ENCODE data around the gene HACE1.
"Not testable (repeated sequence)": the region's sequence is repeated elsewhere in the genome, so short reads cannot be mapped to it uniquely, and the experiment has no call there.

HACE1 gene

GRCh38 chr6:104739124-104739523, 120.6 kb downstream of the HACE1 start:
- CTCF ChIA-PET; H3K4me1 ChIP-seq (ENCODE audit: control insufficient read depth, insufficient read depth, low read length); H3K27ac ChIP-seq (ENCODE audit: extremely low read depth, low read depth, low read length); POLR2A ChIA-PET; H3K4me3 ChIP-seq (ENCODE audit: low read depth, low read length); H3K9me3 ChIP-seq (ENCODE audit: control insufficient read depth, insufficient read depth, low read depth, low read length); H3K36me3 ChIP-seq (ENCODE audit: control insufficient read depth in 2 of 2, insufficient read depth in 1 of 2, low read length in 2 of 2): not testable (repeated sequence)

- H3K36me3 ChIP-seq (ENCODE audit: control insufficient read depth in 2 of 2, insufficient read depth in 1 of 2, low read length in 2 of 2); CTCF ChIA-PET; H3K4me3 ChIP-seq (ENCODE audit: low read depth, low read length); H3K4me1 ChIP-seq (ENCODE audit: control insufficient read depth, insufficient read depth, low read length); H3K27ac ChIP-seq (ENCODE audit: extremely low read depth, low read depth, low read length); POLR2A ChIA-PET; H3K9me3 ChIP-seq (ENCODE audit: control insufficient read depth, insufficient read depth, low read depth, low read length): not testable (repeated sequence)
These were observed 122.2 kb downstream of the HACE1 start for GRCh38 chr6:104737567-104737966.

GRCh38 chr6:104736545-104736944, 123.2 kb downstream of the HACE1 start:
- Histone ChIP-seq H3K27ac (ENCODE audit: extremely low read depth, low read depth, low read length) (no peak overlapping the region), H3K4me3 (ENCODE audit: low read depth, low read length) (no peak overlapping the region), H3K4me1 (ENCODE audit: control insufficient read depth, insufficient read depth, low read length) (no peaks in the 10 kb centered on the region), H3K36me3 (ENCODE audit: control insufficient read depth in 2 of 2, insufficient read depth in 1 of 2, low read length in 2 of 2) (peaks cover 4 to 6% of the 10 kb centered on the region in 2 experiments; a peak in 2 of 3 replicates), H3K9me3 (ENCODE audit: control insufficient read depth, insufficient read depth, low read depth, low read length) (no peaks in the 10 kb centered on the region)
- TF ChIP-seq ZNF398 (tag by site-specific recombination; IDR thresholded peaks at IDR 0.05) (no peak), ZNF600 (tag by site-specific recombination; IDR thresholded peaks at IDR 0.05) (no peak), ZNF169 (tag by site-specific recombination; IDR thresholded peaks at IDR 0.05) (no peak), ZNF148 (tag by site-specific recombination; IDR thresholded peaks at IDR 0.05; ENCODE audit: borderline replicate concordance) (no peak), ZNF211 (tag by site-specific recombination; IDR thresholded peaks at IDR 0.05; ENCODE audit: low read depth) (no peak), ZNF433 (tag by site-specific recombination; IDR thresholded peaks at IDR 0.05; ENCODE audit: low read depth) (no peak), ZNF280D (tag by site-specific recombination; IDR thresholded peaks at IDR 0.05) (no peak)
- ChIA-PET POLR2A (no interaction called here), CTCF (no interaction called here)

- TF ChIP-seq ZNF23 (tag by site-specific recombination; IDR thresholded peaks at IDR 0.05; ENCODE audit: borderline replicate concordance) (no peak), ZNF707 (tag by site-specific recombination; IDR thresholded peaks at IDR 0.05) (no peak), ZBTB7A (tag by site-specific recombination; IDR thresholded peaks at IDR 0.05; ENCODE audit: low read depth) (no peak), ZNF449 (tag by site-specific recombination; IDR thresholded peaks at IDR 0.05) (no peak), ZFP3 (tag by site-specific recombination; IDR thresholded peaks at IDR 0.05; ENCODE audit: low read depth) (no peak)
- H3K9me3 ChIP-seq (ENCODE audit: control insufficient read depth, insufficient read depth, low read depth, low read length): no peaks in the 10 kb centered on the region
- CTCF ChIA-PET: no interaction called here
- H3K36me3 ChIP-seq (ENCODE audit: control insufficient read depth in 2 of 2, insufficient read depth in 1 of 2, low read length in 2 of 2): peaks cover 4 to 6% of the 10 kb centered on the region in 2 experiments; a peak in 2 of 3 replicates
- no peaks in the 10 kb centered on the region for H3K4me1 ChIP-seq (ENCODE audit: control insufficient read depth, insufficient read depth, low read length)
- H3K4me3 ChIP-seq (ENCODE audit: low read depth, low read length): no peak overlapping the region
- no peak overlapping the region for H3K27ac ChIP-seq (ENCODE audit: extremely low read depth, low read depth, low read length)
- POLR2A ChIA-PET: no interaction called here
These were observed 129.3 kb downstream of the HACE1 start for GRCh38 chr6:104730450-104730849.
